ENCODE results near the gene ARAF.

- TF ChIP-seq CTCF (conservative IDR thresholded peaks at IDR 0.05; ENCODE audit: low read depth, low read length) (no peak), POLR2A (IDR thresholded peaks at IDR 0.05; ENCODE audit: low read depth, low read length) (no peak), SMC3 (IDR thresholded peaks at IDR 0.05; ENCODE audit: low read depth, low read length) (no peak), CHD1 (IDR thresholded peaks at IDR 0.05; ENCODE audit: low read depth, low read length) (no peak), CEBPB (IDR thresholded peaks at IDR 0.05; ENCODE audit: low read depth, low read length) (no peak), ELK1 (IDR thresholded peaks at IDR 0.05; ENCODE audit: borderline replicate concordance, low read depth, low read length) (no peak)
Measured at GRCh38 chrX:47558436-47558835, 2.6 kb upstream of the ARAF start.
